Tibial nerve (tissue), 4 donors: Measurements from ENCODE around the gene SYTL3.

Experiments
- EP300 ChIP-seq, 2 donors: sonication (generic); formaldehyde crosslinking; IDR thresholded peaks; one replicate each; pipeline ENCODE4 v1.6.1; 2017; ENCODE audit warnings: antibody characterized with exemption in 2 of 2, mild to moderate bottlenecking in 1 of 2
- POLR2A ChIP-seq, 2 donors: fragments of 450-650 bp; IDR thresholded peaks; one replicate each; pipeline ENCODE4 v1.6.1; 2017; ENCODE audit warnings: antibody characterized with exemption in 2 of 2, mild to moderate bottlenecking in 2 of 2, moderate library complexity in 2 of 2
- TF ChIP-seq, protein P1 (sequence below), 5 experiments: fragments of 200-600 bp in 3 of 5; fragments of 450-650 bp in 2 of 5; sonication (generic) in 3 of 5; IDR thresholded peaks; one replicate each; pipeline ENCODE4 v1.5.1; 2016 to 2019; ENCODE audit warnings: antibody characterized with exemption in 5 of 5, mild to moderate bottlenecking in 3 of 5, moderate library complexity in 2 of 5

DNA sequence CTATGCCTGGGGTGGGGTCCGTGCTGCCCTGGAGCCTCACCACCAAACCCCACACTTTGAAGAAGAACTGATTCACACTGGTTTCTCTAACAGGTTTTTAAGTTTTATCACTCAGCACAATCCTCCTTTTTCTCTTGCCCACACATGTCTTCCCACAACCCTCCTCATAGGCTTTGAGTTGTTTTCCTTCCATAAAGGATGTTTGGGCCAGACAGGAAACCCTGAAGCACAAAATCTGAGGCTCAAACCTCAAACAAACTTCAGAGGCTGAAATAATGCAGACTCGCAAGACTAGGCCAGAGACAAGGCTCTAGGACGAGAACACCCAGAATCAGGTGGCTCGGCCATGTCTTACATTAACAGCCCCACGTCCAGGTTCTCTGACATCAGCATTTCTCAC, 134.0 kb downstream of the SYTL3 start:
- TF ChIP-seq, protein P1, sequence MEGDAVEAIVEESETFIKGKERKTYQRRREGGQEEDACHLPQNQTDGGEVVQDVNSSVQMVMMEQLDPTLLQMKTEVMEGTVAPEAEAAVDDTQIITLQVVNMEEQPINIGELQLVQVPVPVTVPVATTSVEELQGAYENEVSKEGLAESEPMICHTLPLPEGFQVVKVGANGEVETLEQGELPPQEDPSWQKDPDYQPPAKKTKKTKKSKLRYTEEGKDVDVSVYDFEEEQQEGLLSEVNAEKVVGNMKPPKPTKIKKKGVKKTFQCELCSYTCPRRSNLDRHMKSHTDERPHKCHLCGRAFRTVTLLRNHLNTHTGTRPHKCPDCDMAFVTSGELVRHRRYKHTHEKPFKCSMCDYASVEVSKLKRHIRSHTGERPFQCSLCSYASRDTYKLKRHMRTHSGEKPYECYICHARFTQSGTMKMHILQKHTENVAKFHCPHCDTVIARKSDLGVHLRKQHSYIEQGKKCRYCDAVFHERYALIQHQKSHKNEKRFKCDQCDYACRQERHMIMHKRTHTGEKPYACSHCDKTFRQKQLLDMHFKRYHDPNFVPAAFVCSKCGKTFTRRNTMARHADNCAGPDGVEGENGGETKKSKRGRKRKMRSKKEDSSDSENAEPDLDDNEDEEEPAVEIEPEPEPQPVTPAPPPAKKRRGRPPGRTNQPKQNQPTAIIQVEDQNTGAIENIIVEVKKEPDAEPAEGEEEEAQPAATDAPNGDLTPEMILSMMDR (IDR thresholded peaks at IDR 0.05) = no peak
- no peak for TF ChIP-seq EP300 (IDR thresholded peaks at IDR 0.05)
- no peak for TF ChIP-seq POLR2A (IDR thresholded peaks at IDR 0.05)
